ENCODE results near the gene XIRP2. TPM values are rescaled to one million over a fixed set of nuclear protein-coding genes. Genes with fewer than 3 reads are reported as not detected.

XIRP2 gene
- total RNA-seq, 1 donor from 2014 or later: 537 TPM

- intact Hi-C loops (cut with DNase I): no loop called here
- DNase-seq (ENCODE audit: low spot score): no peak
Measured at GRCh38 chr2:167181134-167181533, 292.9 kb downstream of the XIRP2 start.

DNA sequence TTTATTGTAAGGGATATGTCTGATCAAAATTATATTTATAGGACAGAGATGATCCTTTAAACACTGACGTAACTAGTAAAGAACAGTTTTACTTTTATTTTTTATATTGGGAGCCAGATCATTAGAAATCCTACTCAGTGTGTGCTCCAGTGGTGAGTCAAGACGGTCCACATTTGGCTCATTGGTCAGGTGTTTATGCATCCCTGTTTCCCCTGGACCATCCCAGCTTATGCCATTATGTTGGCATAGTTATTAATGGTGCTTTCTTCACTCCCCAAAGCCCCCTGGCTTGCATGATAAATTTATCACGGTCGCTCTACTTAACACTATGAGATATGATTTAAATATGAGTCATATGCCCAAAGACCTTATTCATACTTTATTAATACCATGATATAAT is 293.4 kb downstream of the XIRP2 start:
- DNase-seq (ENCODE audit: low spot score): no peak
- intact Hi-C loops (cut with DNase I): no loop called here

DNA sequence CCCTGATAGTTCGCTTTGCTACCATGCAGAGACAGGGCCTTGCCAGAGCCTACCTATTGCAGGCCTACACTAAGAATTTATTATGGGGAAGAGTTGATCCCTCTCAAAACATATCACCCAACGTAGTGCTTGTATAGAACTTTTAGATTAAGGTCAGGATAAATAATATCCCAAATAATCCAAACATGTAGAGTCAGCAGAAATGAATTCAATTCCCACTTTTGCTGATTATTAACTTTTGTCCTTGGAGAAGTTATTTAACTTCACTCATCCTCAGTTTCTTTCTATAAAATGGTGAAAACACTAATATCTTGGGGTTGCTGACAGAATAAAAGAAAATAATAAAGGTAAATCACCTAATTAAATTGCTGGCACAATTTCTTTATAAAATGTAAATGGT is 294.1 kb downstream of the XIRP2 start:
- intact Hi-C loops (cut with DNase I): no loop called here
- DNase-seq (ENCODE audit: low spot score): no peak

GRCh38 chr2:167183931-167184330 is 295.7 kb downstream of the XIRP2 start:
- no peak for DNase-seq (ENCODE audit: low spot score)
- intact Hi-C loops (cut with DNase I): no loop called here

DNA sequence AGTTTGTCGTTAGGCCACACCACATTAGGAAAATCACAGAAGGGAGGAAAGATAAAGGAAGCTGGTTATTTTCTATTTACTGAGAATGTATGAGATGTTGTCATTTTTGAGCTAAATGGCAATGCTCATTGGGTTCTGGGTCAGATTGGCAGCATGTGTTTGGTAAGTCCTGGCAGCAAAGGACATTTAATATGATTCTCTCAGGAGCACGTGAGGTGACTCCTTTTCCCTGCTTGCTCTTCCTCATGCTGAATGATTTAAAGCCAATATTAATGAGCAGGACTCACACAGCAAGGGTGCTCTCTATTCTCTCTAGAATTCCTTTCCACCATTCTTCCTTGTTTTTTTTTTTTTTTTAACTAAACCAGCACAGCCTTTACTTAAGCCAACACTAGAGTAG is 298.2 kb downstream of the XIRP2 start:
- DNase-seq (ENCODE audit: low spot score): no peak
- intact Hi-C loops (cut with DNase I): loop anchor here (2.0 kb wide), 1 partner anchor 46 kb away; no protein-coding TSS in a partner anchor

DNA sequence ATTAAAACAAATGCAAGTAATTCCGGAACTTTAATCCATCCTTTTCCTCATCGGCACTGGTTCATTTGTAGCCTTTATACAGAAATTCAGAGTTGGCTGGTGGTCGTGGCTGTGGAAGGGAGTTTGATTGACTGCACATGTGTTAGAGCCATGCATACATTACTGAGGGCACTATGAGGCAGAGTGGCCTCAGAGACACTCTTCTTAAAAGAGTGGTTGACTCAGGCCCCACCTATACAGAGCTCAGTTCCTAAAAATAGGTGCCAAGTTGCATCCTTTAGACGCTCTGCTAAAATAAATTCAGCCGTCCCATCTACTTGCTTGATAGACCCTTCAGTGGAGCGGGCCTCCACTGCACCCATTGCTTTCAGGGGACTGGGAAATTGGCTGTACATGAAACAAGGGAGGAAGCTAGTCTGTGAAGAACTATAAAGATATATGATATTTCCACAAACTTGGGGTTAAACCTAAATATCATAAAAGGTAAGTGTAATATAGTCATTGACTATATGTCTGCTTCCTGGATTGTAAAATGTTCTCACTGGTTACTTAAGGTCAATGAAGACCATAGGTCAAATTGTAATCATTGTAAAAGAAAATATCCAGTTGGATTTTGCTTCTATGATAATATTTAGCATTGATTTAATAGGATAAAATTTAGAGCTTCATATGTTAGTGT is 298.9 kb downstream of the XIRP2 start:
- no peak for DNase-seq (ENCODE audit: low spot score)
- intact Hi-C loops (cut with DNase I): loop anchor here (2.0 kb wide), 1 partner anchor 46 kb away; no protein-coding TSS in a partner anchor

DNA sequence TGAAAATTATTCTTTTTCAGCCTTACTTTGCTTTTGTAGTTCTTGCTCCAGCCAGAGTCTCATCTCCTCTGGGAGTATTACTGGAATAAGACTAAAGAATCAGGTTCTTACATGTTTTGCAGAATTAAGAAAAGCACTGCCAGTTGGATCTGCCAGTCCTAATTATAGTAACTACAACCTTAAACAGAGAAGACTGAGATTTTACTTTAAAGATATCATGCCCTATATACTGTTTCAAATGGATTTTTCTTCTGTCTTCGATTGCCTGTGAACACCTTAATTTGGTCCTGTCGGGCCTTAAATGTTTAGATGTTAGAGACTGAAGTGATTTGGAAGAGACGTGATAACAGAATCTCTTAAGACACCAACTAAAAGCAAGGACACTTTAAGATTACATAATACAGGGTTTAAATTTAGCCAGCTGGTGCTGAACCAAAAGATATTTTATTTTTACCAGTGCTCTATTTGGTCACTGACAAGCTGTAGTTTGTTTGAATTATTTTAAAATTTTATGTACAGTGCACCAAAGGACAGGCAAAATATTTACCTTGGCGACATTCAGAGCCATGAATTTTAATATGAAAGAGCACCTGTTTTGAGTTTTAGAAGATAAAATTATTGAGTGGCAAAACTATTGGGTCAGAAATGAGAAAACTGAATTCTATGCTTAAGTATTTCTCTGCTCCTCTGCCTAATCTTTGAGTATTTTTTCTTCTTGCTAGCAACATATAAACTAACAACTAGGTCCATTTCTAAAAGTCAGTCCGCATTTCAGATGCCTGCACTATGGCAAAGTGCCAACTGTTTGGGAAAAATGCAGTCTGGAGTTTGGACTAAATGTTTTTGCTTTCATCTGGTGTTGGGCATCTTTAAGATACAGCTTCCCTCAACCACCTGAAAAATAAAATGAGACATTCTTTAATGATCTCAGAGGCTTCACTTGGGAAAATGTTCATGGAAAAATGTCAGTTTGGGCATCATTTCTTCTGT is 300.0 kb downstream of the XIRP2 start:
- DNase-seq (ENCODE audit: low spot score): no peak
- intact Hi-C loops (cut with DNase I): loop anchor here (2.0 kb wide), 1 partner anchor 47 kb away; no protein-coding TSS in a partner anchor

DNA sequence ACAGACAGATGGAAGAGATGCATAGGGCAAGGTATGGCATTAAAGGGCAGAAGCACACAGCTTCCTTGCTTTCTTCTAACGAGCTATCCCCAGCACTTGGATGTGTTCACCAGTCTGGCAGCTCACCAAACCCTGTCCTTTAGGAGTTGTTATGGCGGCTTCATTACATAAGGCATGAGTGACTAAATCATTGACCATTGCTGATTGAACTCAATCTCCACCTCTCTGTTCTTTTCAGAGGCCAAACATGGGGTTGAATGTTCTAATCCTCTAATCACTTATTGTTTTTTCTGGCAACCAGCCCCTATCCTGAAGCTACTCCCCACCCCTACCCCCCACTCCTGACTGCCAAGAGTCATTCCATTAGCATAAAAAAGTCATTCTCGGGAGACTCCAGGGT is 301.8 kb downstream of the XIRP2 start:
- intact Hi-C loops (cut with DNase I): no loop called here
- DNase-seq (ENCODE audit: low spot score): no peak

DNA sequence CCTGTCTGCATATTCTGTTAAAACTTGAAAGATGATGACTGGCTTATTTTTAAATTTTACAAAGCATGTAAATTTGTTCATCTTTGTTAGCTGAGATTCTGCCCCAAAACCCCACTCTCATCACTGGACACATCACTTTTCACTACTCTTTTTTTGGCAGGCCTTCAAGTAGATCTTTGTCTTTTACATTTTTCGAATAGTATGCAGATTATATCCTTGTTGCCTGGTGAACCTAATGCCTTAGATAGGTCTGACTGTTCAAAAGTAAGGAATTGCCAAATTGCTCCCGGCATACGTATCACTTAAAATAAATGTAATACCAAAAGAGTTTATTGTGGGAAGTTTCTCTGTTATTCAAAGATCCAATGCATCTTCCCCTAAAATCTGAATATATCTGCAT is 303.3 kb downstream of the XIRP2 start:
- intact Hi-C loops (cut with DNase I): no loop called here
- no peak for DNase-seq (ENCODE audit: low spot score)

- DNase-seq (ENCODE audit: low spot score): no peak
- intact Hi-C loops (cut with DNase I): no loop called here
Measured at GRCh38 chr2:167192833-167193232, 304.6 kb downstream of the XIRP2 start.

DNA sequence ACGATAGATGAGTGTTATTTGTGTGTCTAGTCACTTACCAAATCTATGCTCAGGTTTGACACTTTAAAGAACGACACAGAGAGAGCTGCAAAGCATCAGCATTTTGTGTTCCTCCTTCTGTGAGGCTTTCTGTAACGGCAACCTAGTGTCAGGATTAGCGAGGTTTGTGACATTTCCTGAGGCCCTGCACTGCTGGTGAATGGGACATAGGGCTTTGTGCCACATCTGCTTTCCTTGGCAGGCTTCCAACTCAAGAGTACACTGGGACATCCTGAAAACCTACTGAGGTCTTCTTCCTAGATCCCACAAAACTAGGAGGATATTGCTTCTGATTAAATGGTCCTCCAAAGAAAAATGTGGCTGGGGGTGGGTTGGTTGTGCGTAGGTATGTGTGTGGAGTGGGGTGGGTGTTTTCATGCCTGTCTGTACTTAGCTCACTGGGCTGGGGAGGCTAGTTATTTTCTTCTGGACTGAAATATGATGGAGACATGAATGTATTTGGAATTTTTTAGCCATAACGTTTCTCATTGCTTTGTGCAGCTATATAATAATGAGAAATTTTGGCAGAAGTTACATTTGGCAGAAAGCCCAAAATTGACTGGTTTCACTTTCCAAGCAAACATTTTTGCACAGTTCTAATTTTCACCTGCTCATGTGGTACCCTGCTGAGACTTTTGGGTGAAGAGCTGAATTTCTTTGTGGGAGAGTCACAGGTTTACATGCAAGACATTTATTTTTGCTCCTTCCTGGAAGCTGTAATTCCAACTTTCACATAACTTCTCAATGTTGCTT is 308.4 kb downstream of the XIRP2 start:
- intact Hi-C loops (cut with DNase I): no loop called here
- no peak for DNase-seq (ENCODE audit: low spot score)

DNA sequence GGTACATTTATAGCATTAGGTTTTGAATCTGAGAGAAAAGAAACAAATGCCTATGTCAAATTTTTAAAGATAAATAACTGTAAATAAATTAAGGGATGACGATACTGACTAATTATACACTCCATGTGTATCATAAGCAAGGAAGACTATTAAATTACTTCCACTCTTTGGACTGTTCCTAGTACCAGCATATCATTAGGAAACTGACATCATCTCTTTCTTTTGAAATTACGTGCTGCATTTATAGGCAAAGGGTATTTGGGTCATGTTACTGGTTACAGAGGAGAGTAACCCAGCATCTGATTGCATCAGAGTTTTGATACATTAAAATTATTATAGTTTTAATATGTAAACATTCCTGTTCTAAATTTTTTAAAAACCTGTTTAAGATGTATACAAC is 309.7 kb downstream of the XIRP2 start:
- no peak for DNase-seq (ENCODE audit: low spot score)
- intact Hi-C loops (cut with DNase I): no loop called here

DNA sequence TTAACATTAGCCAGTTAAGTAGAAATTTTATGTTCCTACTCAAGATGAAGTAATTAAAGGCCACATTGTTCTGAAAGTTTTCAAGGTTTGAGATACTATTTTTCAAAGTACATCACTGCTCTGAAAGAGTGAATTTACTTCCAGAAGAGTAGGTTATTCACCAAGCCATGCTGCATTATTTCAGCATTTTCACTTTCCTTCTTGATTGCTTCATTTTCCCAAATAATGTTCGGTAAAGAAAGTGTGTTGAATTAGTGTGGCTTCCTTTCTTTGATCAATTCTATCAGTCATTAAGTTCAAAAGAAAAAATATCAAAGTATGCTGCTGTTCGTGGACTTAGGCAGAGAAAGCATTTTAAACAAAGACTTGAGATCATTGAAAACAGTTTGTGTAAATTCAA is 310.3 kb downstream of the XIRP2 start:
- DNase-seq (ENCODE audit: low spot score): no peak
- intact Hi-C loops (cut with DNase I): no loop called here

DNA sequence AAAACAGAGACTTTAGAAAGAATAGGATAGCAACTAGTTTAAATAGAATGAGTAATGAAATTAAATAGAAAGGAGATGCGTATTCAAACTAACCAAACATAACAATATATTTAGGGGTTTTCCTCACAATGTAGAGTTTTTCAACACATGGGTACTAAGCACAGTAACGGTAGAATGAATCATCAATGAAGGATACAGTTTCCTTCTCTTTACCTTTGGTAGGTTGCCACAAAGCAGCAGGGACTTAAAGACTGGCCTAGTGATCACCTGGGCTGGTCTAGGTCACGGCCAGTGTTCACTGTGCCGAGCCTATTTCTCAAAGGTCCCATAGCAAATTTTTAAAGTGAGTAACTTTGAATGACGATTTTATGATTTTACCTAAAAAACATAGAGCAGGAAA is 311.7 kb downstream of the XIRP2 start:
- intact Hi-C loops (cut with DNase I): loop anchor here (10.0 kb wide), 1 partner anchor 235 kb away; no protein-coding TSS in a partner anchor
- no peak for DNase-seq (ENCODE audit: low spot score)

DNA sequence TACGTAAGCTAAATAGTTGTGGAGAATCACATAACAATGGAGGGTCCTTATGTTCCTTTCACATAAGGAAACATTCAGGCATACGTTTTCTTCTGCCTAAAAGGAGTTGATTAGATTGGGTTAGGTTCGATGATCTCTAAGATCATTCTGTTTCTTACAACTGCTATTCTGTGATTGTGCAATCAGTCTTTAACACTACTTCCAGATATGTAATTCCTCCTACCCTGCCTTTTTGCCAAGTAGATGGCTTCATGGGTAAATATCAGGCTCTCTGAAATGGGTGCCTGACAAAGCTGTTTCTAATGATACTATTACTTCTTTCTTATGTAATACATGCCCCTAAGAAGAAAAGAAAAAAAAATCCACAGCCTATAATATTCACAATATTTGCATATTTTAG is 321.5 kb downstream of the XIRP2 start:
- no peak for DNase-seq (ENCODE audit: low spot score)
- intact Hi-C loops (cut with DNase I): loop anchor here (5.0 to 10.0 kb wide), 3 partner anchors 82 to 665 kb away; no protein-coding TSS in a partner anchor

DNA sequence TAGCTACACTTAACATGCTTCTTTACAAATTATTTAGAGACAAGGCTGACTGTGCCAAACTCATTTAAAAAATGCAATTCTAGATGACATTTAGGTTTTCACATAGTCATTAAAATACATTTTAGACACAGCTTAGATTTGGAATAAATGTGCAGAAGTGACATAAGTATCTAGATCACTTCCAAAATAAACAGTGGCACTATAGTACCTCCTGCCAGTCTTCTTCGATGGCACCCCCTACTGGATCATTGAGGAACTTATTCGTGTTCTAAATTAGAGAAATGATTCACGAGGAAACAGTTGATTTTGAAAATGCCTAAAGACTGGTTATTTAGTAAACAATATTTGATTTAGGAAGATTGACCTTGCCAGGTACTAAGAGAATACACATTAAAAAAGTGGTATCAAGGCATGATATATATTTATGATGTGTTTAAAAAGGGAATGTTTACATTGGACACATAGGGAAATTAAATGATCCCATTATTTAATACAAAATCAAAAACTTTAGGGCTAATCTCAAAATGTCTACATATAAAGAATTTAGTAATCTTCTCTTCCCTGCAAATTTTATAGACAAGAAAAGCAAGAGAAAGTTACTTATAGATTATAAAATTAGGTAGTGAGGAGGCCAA is 323.9 kb downstream of the XIRP2 start:
- no peak for DNase-seq (ENCODE audit: low spot score)

GRCh38 chr2:167215595-167215994 is 327.3 kb downstream of the XIRP2 start:
- DNase-seq (ENCODE audit: low spot score): no peak
- intact Hi-C loops (cut with DNase I): loop anchor here (10.0 kb wide), 1 partner anchor 671 kb away; no protein-coding TSS in a partner anchor

More for the DNA sequence above, 323.9 kb downstream of the XIRP2 start:
- intact Hi-C loops (cut with DNase I): loop anchor here (5.0 to 10.0 kb wide), 2 partner anchors 85 to 667 kb away; no protein-coding TSS in a partner anchor

DNA sequence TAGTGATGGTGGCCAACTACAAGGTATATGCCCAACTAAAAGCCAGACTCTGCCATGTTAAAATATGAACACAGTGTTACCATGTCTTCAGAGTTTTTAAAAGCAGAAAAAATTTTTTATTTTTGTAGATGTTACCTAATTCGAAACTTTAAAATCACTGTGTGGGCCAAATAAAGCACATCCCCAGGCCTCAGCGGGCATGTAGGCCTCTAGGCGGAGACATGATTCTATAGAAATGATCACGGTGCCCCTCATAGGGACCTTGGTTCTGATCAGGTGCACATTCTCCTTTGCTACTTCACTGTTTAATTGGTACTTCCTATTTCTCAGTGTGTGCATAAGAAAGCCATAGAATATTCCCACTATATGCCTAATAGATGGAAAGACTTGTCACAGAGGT is 349.2 kb downstream of the XIRP2 start:
- intact Hi-C loops (cut with DNase I): no loop called here
- DNase-seq (ENCODE audit: low spot score): no peak

GRCh38 chr2:167240671-167241070 is 352.4 kb downstream of the XIRP2 start:
- no peak for DNase-seq (ENCODE audit: low spot score)
- intact Hi-C loops (cut with DNase I): no loop called here

All from cardiac septum (tissue), 1 donor.